Upper lobe of left lung (tissue), 6 donors: ENCODE measurements around the gene COL20A1. TPM values are rescaled to one million over a fixed set of nuclear protein-coding genes. Genes with fewer than 3 reads are reported as not detected.

Experiments used
- ATAC-seq, 2 donors: fragments of 200-7000 bp; cut with Tn5 transposase; one replicate each; pipeline ENCODE4 v1.9.1; 2022; ENCODE audit warnings: mild to moderate bottlenecking in 2 of 2, moderate library complexity in 2 of 2; ENCODE audit not compliant: low FRiP score in 2 of 2
- DNase-seq, 2 donors: peaks; one replicate each; pipeline ENCODE4 v3.0.0-alpha.2; 2019 to 2020
- H3K27ac ChIP-seq, 4 donors: fragments of 200-600 bp; sonication (generic); one replicate each; pipeline ENCODE4 v1.5.1; 2016 to 2019
- H3K27me3 ChIP-seq, 4 donors: fragments of 200-600 bp; sonication (generic); one replicate each; pipeline ENCODE4 v1.5.1; 2017 to 2019
- H3K36me3 ChIP-seq, 4 donors: fragments of 200-600 bp; sonication (generic); one replicate each; pipeline ENCODE4 v1.5.1; 2016 to 2019
- H3K4me1 ChIP-seq, 4 donors: fragments of 200-600 bp; sonication (generic); one replicate each; pipeline ENCODE4 v1.5.1; 2018 to 2019
- H3K4me3 ChIP-seq, 4 donors: fragments of 200-600 bp; sonication (generic); one replicate each; pipeline ENCODE4 v1.5.1; 2017 to 2019; ENCODE audit warnings: mild to moderate bottlenecking in 2 of 4, moderate library complexity in 1 of 4
- H3K9me3 ChIP-seq, 4 donors: fragments of 200-600 bp; sonication (generic); one replicate each; pipeline ENCODE4 v1.5.1; 2018 to 2019
- CTCF ChIP-seq, 6 experiments: fragments of 450-650 bp in 4 of 6; fragments of 200-600 bp in 2 of 6; sonication (generic) in 2 of 6; IDR thresholded peaks; one replicate each; pipeline ENCODE4 v1.5.1; 2016 to 2019; ENCODE audit warnings: antibody characterized with exemption in 6 of 6
- EP300 ChIP-seq, 4 donors: sonication (generic); formaldehyde crosslinking; IDR thresholded peaks; one replicate each; pipeline ENCODE4 v1.5.1; 2017; ENCODE audit warnings: antibody characterized with exemption in 4 of 4, control low read depth in 2 of 4
- POLR2A ChIP-seq, 4 donors: fragments of 450-650 bp; IDR thresholded peaks; one replicate each; pipeline ENCODE4 v1.5.1; 2016 to 2017; ENCODE audit warnings: antibody characterized with exemption in 4 of 4, mild to moderate bottlenecking in 2 of 4
- POLR2AphosphoS5 ChIP-seq, 2 donors: sonication (generic); formaldehyde crosslinking; IDR thresholded peaks; one replicate each; pipeline ENCODE4 v1.5.1; 2017; ENCODE audit warnings: antibody characterized with exemption in 2 of 2
- WGBS, 2 donors: methylation state at CpG; one replicate each; pipeline ENCODE4 v1.1.5; 2017 to 2018; 5-methylcytosine and 5-hydroxymethylcytosine counted together
- small RNA-seq, 4 donors: library from RNA; depleted of rRNA; stranded (forward); fragments of <200 nt; gene quantifications; one replicate each; pipeline ENCODE3, GENCODE V24; 2016
- total RNA-seq, 6 donors: library from RNA; depleted of rRNA in 4 of 6; stranded (reverse); fragments of >200 nt in 4 of 6; gene quantifications; one replicate each; pipeline versions ENCODE4 v1.1.0 to v1.2.1, GENCODE V29; 2016 to 2021
- donor health status: DM: no; HTN: no; CAD: no; lungs with moderate emphysema.
- donor health status: DM: no; HTN: yes; CAD: no; lungs with severe emphysema.

Gene COL20A1
- total RNA-seq, 6 donors from 2014 or later: 0.03 TPM; not detected in 5

GRCh38 chr20:63383556-63383955, 90.6 kb downstream of the COL20A1 start:
- peaks cover 0 to 7% (median 1%) of the 10 kb centered on the region in 4 donors for H3K27me3 ChIP-seq
- WGBS, 2 donors: 48 to 54% methylated on average over 6 to 10 of the region's 11 CpGs
- DNase-seq (peak in 1 of 2 donors; percentile 53), ATAC-seq (no peak)
- TF ChIP-seq POLR2AphosphoS5 (IDR thresholded peaks at IDR 0.05) (no peak), POLR2A (IDR thresholded peaks at IDR 0.05) (no peak), EP300 (IDR thresholded peaks at IDR 0.05) (no peak), CTCF (IDR thresholded peaks at IDR 0.05) (no peak)
- H3K4me3 ChIP-seq: no peak overlapping the region
- H3K4me1 ChIP-seq: no peaks in the 10 kb centered on the region
- H3K9me3 ChIP-seq: peaks cover 0 to 12% (median 6%) of the 10 kb centered on the region in 4 donors
- no peaks in the 10 kb centered on the region for H3K36me3 ChIP-seq
- no peak overlapping the region for H3K27ac ChIP-seq

- no peak for TF ChIP-seq POLR2AphosphoS5 (IDR thresholded peaks at IDR 0.05)
- no peak for TF ChIP-seq POLR2A (IDR thresholded peaks at IDR 0.05)
- no peak for TF ChIP-seq CTCF (IDR thresholded peaks at IDR 0.05)
- TF ChIP-seq EP300 (IDR thresholded peaks at IDR 0.05): no peak
- Histone ChIP-seq H3K27ac (no peak overlapping the region), H3K4me1 (no peaks in the 10 kb centered on the region), H3K9me3 (peaks cover 0 to 12% (median 6%) of the 10 kb centered on the region in 4 donors), H3K27me3 (peaks cover 0 to 7% (median 1%) of the 10 kb centered on the region in 4 donors), H3K4me3 (no peak overlapping the region), H3K36me3 (no peaks in the 10 kb centered on the region)
- no peak for ATAC-seq
- peak in 1 of 2 donors; percentile 54 for DNase-seq
- WGBS, 2 donors: 76 to 90% methylated on average over 10 to 18 of the region's 18 CpGs
Measured at GRCh38 chr20:63384336-63384735, 91.3 kb downstream of the COL20A1 start.

Small RNA genes lying within 50 kb of the gene (small RNA-seq; reads per million reads assigned to genes)
- 0.33 to 2.7 (median 0.83) reads per million in 4 donors for gene MIR4326
- 0 reads per million in 4 donors for gene RNU6-994P

Other genes starting within 250 kb of the COL20A1 start
- 10 to 100 TPM; 29.3 to 42.1 (median 31.6) TPM for gene YTHDF1, start 77.1 kb upstream of the COL20A1 start, total RNA-seq
- 10 to 100 TPM in 1 of 6 donors, 1 to 10 TPM in 3, not detected in 2; 1.3 to 15.0 (median 2.8) TPM for gene BIRC7, start 57.3 kb upstream of the COL20A1 start, total RNA-seq
- under 1 TPM in 1 of 6 donors, not detected in 5; 0.17 TPM for gene NKAIN4, start 38.7 kb upstream of the COL20A1 start, total RNA-seq
- gene ARFGAP1, start 20.4 kb upstream of the COL20A1 start, total RNA-seq: 100 to 1,000 TPM in 2 of 6 donors, 10 to 100 TPM in 4; 39.8 to 169 (median 84.7) TPM
- gene CHRNA4, start 68.2 kb downstream of the COL20A1 start, total RNA-seq: under 1 TPM in 1 of 6 donors, not detected in 5; 0.10 TPM
- gene KCNQ2, start 179.5 kb downstream of the COL20A1 start, total RNA-seq: under 1 TPM in 1 of 6 donors, not detected in 5; 0.66 TPM
- gene EEF1A2, start 205.9 kb downstream of the COL20A1 start, total RNA-seq: 1 to 10 TPM in 2 of 6 donors, under 1 TPM in 2, not detected in 2; 0.61 to 1.6 (median 1.1) TPM
- gene PPDPF, start 227.6 kb downstream of the COL20A1 start, total RNA-seq: 100 to 1,000 TPM in 5 of 6 donors, 10 to 100 TPM in 1; 91.1 to 468 (median 416) TPM
- 1 to 10 TPM; 3.3 to 9.8 (median 6.0) TPM for gene PTK6, start 244.2 kb downstream of the COL20A1 start, total RNA-seq